Ishikawa (cell line): ENCODE data around the gene LAMC3.

ENCODE experiments used
- CEBPB ChIP-seq: IDR thresholded peaks from 2 replicates; pipeline ENCODE4 v1.6.1; 2012
- EGR1 ChIP-seq: IDR thresholded peaks from 2 replicates; pipeline ENCODE4 v1.6.1; 2012
- EP300 ChIP-seq: IDR thresholded peaks from 2 replicates; pipeline ENCODE4 v1.6.1; 2012; ENCODE audit warnings: borderline replicate concordance
- FOXM1 ChIP-seq: IDR thresholded peaks from 2 replicates; pipeline ENCODE4 v1.6.1; 2012; ENCODE audit warnings: low read depth, borderline replicate concordance
- NFIC ChIP-seq: IDR thresholded peaks from 2 replicates; pipeline ENCODE4 v1.6.1; 2012
- RAD21 ChIP-seq: IDR thresholded peaks from 2 replicates; pipeline ENCODE4 v1.6.1; 2012; ENCODE audit warnings: low read depth
- TAF1 ChIP-seq: IDR thresholded peaks from 2 replicates; pipeline ENCODE4 v1.6.1; 2012; ENCODE audit warnings: low read depth, mild to moderate bottlenecking
- YY1 ChIP-seq: IDR thresholded peaks from 2 replicates; pipeline ENCODE4 v1.6.1; 2012; ENCODE audit warnings: low read depth
- TF ChIP-seq, protein P1 (sequence below): IDR thresholded peaks from 2 replicates; pipeline ENCODE4 v1.6.1; 2012
- TF ChIP-seq, protein P2 (sequence below): IDR thresholded peaks from 2 replicates; pipeline ENCODE4 v1.6.1; 2012
- TF ChIP-seq, protein P3 (sequence below): IDR thresholded peaks from 2 replicates; pipeline ENCODE4 v1.6.1; 2012; ENCODE audit warnings: low read depth, mild to moderate bottlenecking

DNA sequence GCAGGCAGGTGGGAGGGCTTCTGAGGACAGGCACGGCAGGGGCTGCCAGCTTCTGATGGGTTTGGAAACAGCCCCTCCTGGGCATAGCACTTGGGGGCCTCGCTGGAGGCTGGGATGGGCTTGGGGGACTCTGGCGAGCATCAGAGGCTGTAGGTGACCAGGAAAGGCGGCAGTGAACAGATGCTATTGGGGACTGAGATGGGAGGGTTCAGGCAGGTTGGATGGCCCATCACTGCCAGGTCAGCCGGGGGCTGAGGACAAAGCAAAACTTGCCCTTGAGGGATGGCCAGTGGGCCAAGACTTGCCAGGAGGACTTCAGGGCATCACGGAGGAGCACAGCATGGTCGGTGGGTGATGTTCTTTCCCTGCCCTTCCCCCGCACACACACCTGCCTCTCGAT lies 94.0 kb downstream of the LAMC3 start:
- TF ChIP-seq EGR1 (no peak), YY1 (no peak), EP300 (no peak), TAF1 (no peak), NFIC (no peak), FOXM1 (no peak), RAD21 (no peak), CEBPB (no peak)
- TF ChIP-seq, protein P1, sequence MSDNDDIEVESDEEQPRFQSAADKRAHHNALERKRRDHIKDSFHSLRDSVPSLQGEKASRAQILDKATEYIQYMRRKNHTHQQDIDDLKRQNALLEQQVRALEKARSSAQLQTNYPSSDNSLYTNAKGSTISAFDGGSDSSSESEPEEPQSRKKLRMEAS, result no peak
- TF ChIP-seq, protein P2, sequence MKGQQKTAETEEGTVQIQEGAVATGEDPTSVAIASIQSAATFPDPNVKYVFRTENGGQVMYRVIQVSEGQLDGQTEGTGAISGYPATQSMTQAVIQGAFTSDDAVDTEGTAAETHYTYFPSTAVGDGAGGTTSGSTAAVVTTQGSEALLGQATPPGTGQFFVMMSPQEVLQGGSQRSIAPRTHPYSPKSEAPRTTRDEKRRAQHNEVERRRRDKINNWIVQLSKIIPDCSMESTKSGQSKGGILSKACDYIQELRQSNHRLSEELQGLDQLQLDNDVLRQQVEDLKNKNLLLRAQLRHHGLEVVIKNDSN, result no peak
- TF ChIP-seq, protein P3, sequence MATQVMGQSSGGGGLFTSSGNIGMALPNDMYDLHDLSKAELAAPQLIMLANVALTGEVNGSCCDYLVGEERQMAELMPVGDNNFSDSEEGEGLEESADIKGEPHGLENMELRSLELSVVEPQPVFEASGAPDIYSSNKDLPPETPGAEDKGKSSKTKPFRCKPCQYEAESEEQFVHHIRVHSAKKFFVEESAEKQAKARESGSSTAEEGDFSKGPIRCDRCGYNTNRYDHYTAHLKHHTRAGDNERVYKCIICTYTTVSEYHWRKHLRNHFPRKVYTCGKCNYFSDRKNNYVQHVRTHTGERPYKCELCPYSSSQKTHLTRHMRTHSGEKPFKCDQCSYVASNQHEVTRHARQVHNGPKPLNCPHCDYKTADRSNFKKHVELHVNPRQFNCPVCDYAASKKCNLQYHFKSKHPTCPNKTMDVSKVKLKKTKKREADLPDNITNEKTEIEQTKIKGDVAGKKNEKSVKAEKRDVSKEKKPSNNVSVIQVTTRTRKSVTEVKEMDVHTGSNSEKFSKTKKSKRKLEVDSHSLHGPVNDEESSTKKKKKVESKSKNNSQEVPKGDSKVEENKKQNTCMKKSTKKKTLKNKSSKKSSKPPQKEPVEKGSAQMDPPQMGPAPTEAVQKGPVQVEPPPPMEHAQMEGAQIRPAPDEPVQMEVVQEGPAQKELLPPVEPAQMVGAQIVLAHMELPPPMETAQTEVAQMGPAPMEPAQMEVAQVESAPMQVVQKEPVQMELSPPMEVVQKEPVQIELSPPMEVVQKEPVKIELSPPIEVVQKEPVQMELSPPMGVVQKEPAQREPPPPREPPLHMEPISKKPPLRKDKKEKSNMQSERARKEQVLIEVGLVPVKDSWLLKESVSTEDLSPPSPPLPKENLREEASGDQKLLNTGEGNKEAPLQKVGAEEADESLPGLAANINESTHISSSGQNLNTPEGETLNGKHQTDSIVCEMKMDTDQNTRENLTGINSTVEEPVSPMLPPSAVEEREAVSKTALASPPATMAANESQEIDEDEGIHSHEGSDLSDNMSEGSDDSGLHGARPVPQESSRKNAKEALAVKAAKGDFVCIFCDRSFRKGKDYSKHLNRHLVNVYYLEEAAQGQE, result no peak
